Left ventricle myocardium superior (tissue), 1 donor: Measurements from ENCODE around the gene ZSCAN2. TPM values are rescaled to one million over a fixed set of nuclear protein-coding genes. Genes with fewer than 3 reads are reported as not detected.
A peak's percentile ranks its signal among the peaks of the same experiment; 100 is the strongest.
"Not testable (repeated sequence)": the region's sequence is repeated elsewhere in the genome, so short reads cannot be mapped to it uniquely, and the experiment has no call there.

Experiments
- ATAC-seq: fragments of 200-7000 bp; cut with Tn5 transposase; one replicate; pipeline ENCODE4 v1.9.1; 2020; ENCODE audit warnings: mild to moderate bottlenecking, moderate library complexity
- DNase-seq: peaks from one replicate; pipeline ENCODE4 v3.0.0-alpha.2; 2020
- intact Hi-C: fragments of 100-400 bp; cut with micrococcal nuclease; formaldehyde crosslinking; loops from one replicate; pipeline ENCODE4 v1.11.0; 2022
- total RNA-seq: library from RNA; stranded (reverse); fragmentation: NEBNext Ultra II Directional; extraction: Animal tissue kit (Norgen Biotek cat#: 25700); gene quantifications from one replicate; pipeline ENCODE4 v1.2.1, GENCODE V29; 2021
- donor health status: DM: no; HTN: yes; CAD: no; lungs with severe emphysema.

Gene ZSCAN2
- total RNA-seq, 1 donor from 2014 or later, result 6.4 TPM

DNA sequence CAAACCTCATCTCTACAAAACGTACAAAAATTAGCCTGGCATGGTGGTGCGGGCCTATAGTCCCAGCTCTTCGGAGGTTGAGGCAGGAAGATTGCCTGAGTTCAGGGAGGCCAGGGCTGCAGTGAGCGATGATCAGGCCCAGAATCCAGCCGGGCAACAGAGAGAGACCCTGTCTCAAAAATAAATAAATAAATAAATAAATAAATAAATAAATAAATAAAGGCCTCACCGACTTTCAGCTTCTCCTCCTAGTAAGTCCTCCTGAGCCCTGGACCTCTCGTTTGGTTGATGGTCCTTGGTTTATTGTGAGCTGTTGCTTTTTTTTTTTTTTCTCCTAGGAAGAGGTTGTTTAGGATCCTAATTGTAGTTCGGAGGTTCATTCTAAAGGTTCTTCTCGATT lies 28.2 kb downstream of the ZSCAN2 start:
- no peak for DNase-seq
- intact Hi-C loops, result no loop called here
- no peak for ATAC-seq

DNA sequence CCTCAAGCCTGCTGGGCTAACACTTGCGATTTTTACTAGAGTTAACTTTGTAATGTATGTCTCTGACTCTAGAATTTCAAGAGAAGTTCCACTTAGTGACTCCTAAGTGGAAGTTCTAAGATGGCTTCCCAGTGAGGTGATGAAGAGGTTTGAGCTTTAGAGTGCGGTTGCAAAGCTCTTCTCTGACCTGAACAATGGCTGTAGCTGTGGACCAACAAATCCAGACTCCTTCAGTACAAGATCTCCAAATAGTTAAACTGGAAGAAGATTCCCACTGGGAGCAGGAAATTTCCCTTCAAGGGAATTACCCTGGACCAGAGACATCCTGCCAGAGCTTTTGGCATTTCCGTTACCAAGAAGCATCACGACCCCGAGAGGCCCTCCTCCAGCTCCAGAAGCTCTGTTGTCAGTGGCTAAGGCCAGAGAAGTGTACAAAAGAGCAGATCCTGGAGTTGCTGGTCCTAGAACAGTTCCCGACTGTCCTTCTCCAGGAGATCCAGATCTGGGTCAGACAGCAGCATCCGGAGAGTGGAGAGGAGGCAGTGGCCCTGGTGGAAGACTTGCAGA lies 31.0 kb downstream of the ZSCAN2 start:
- ATAC-seq, result no peak
- no peak for DNase-seq
- intact Hi-C loops, result no loop called here

DNA sequence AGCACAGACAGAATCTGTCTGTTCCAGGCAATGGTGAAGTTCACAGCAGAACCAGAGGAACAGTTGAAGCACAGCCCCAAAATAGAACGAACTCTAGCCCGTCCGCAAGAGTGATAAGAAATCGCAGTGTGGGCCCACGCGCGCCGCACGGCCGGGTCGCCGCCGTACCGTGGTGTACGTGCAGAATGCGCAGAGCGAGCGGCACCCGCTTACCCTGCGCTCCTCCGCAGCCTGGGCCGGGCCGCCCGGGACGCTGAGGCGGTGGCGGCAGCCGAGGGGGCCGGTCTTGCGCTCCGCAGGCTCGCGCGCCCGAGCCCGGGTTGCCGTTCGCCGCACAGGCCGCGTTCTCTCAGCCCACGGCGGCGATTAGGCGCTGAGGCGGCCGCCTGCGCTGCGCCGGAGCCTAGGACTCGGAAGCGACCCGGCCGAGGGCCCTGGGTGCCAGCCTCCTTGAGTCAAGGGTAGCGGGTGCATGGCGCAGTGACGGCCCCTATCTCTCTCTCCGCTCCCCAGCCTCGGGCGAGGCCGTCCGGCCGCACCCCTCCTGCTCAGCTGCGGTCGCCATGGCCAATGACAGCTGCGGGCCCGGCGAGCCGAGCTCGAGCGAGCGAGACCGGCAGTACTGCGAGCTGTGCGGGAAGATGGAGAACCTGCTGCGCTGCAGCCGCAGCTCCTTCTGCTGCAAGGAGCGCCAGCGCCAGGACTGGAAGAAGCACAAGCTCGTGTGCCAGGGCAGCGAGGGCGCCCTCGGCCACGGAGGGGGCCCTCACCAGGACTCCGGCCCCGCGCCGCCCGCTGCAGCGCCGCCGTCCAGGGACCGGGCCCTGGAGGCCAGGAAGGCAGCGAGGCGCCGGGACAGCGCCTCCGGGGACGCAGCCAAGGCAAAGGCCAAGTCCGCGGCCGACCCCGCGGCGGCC lies 32.8 kb downstream of the ZSCAN2 start:
- DNase-seq, result peak; percentile 86
- intact Hi-C loops, result no loop called here
- peak; percentile 77 for ATAC-seq

DNA sequence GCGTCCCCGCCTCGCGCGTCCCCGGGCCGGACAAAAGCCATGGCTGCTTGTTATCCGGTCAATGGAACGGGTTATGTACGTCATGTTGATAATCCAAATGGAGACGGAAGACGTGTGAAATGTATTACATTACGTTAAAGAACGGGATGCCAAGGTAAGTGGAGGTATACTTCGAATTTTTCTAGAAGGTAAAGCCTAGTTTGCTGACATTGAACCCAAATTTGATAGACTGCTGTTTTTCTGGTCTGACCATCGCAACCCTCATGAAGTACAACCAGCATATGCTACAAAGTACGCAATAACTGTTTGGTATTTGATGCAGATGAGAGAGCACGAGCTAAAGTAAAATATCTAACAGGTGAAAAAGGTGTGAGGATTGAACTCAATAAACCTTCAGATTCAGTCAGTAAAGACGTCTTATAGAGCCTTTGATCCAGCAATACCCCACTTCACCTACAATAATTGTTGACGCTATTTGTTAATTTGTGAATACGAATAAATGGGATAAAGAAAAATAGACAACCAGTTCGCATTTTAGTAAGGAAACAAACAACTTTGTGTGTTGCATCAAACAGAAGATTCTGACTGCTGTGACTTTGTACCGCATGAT lies 33.5 kb downstream of the ZSCAN2 start:
- ATAC-seq (no peak), DNase-seq (no peak)
- intact Hi-C loops, result no loop called here

DNA sequence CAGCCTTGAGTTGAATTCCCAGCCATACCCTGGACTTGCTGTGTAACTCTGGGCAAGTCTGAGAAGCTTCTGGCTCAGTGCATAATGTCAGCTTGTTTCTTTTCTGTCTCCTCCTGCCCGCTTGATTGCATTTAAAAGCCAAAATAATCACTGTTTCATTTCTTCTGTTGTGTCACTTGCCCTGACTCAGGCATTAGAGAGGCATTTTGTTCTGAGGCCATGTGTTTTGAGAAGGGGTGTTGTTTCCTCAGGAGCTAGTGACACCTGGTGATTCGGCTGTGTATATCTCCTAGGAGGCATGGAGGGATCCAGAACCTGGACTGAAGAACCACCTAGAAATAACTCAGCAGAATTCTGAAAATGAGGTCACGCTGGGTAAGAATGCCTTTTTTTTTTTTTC lies 37.3 kb downstream of the ZSCAN2 start:
- no peak for ATAC-seq

DNA sequence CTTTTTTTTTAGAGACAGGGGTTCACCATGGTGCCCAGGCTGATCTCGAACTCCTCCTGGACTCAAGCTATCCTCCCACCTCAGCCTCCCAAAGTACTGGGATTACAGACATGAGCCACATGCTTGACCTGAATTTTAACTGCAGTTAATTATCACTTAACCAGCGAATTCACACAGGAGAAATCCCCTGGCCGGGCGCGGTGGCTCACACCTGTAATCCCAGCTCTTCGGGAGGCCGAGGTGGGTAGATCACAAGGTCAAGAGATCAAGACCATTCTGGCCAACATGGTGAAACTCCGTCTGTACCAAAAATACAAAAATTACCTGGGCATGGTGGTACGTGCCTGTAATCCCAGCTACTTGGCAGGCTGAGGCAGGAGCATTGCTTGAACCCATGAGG lies 41.1 kb downstream of the ZSCAN2 start:
- DNase-seq, intact Hi-C loops, ATAC-seq: not testable (repeated sequence)

More for the DNA sequence above, 37.3 kb downstream of the ZSCAN2 start:
- intact Hi-C loops, result no loop called here
- DNase-seq, result no peak

DNA sequence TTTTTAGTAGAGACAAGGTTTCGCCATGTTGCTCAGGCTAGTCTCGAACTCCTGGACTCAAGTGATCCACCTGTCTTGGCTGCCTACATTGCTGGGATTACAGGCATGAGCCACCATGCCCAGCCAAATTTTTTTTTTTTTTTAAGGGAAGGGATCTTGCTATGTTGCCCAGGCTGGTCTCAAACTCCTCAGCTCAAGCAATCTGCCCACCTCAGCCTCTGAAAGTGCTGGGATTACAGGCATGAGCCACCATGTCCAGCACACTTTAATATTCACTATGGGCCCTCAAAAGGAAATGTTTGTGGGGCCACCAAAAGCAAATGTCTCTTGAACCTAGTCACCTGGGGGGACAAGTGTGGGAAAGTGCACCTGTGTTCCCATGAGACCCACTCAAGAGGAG lies 41.8 kb downstream of the ZSCAN2 start:
- DNase-seq, intact Hi-C loops, ATAC-seq: not testable (repeated sequence)

DNA sequence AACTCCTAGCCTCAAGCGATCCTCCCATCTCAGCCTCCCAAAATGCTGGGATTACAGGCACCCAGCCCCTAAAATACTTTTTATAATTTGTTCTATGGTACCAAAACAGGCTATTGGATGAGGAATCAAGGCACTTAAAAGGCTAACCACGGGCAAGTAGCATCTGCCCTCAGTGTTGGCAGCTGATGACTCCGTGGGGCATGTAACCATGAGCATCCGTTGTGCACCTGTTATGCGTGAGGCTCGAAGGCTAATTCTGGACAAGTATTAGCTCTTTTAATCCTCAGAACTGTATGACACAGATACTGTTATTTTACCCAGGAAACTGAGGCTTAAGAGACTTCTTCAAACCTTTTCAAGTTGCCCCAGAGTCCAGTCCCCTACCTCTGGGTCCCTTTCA lies 43.0 kb downstream of the ZSCAN2 start:
- no peak for ATAC-seq
- intact Hi-C loops, result no loop called here
- DNase-seq, result no peak

DNA sequence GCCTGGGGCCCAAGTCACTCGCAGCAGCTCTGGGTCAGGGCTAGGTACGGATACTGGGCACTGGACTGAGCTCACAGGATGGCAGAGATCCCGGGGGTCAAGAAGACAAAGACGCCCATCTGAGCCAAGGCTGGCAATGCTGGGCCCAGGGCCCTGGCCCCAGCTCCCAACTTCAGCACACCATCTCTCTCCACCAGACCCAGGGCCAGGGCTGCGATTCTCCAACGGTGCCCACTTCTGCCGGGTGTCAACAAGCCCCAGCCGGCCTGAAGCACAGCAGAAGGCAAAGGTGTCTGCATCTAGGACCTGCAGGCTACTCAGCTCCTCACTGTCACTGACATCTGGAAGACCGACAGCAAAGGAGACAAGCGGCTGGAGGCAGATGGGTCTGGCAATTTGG lies 44.7 kb downstream of the ZSCAN2 start:
- intact Hi-C loops, result no loop called here
- DNase-seq (no peak), ATAC-seq (no peak)

DNA sequence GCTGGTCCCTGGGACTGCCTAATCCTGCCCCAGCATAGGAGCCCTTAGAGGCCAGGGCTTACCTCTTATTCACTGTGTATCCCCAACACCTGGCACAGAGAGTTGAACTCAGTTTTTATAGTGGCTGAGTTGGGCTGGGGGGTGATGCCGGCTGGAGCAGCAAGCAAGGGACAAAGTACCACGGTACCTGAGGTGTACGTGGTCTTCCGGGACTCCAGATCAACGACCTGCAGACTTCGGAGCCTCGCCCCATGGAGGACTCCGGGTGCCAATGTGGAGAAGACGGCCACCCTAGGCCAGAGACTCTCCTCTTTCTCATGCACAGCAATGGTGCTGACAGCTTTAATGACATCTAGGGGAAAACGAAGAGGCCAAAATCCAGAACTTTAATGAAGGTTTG lies 45.2 kb downstream of the ZSCAN2 start:
- intact Hi-C loops, result no loop called here
- no peak for ATAC-seq
- DNase-seq, result no peak

DNA sequence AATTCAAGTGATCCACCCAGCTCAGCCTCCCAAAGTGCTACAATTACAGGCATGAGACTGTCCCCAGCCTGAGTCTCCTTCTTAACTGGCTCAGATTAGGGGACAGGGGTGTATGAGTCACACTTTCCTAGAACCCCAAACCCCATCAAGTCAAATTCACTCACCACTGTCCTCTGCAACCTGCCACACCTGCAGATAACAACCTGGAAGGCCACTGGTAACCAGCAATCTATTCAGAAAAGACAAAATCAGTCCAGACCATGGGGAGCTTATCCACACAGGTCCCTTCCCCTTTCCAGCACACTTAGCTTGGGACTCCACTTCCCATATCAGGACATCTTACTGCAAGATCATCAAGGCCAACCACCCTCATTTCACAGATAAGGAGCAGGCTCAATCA lies 46.9 kb downstream of the ZSCAN2 start:
- ATAC-seq (no peak), DNase-seq (no peak)
- intact Hi-C loops, result no loop called here

DNA sequence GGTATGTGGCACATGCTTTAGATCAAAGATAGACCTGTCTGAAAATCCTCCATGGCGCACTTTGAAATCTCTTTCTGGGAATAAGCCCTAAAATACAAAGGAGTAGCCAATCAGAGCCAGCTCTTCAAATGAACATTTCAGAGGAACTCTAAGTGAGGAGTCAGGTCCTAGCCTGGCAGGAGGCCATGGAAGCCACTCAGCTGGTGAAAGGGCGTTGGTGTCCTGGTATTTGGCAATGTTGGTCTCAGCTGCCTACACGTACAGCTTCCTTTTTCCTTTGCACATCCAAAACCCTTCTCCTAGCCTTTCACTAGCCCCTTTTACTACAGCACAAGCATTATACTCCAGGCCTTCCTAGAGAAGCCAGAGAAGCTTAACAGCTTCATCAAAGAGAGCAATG lies 47.7 kb downstream of the ZSCAN2 start:
- intact Hi-C loops, result no loop called here

DNA sequence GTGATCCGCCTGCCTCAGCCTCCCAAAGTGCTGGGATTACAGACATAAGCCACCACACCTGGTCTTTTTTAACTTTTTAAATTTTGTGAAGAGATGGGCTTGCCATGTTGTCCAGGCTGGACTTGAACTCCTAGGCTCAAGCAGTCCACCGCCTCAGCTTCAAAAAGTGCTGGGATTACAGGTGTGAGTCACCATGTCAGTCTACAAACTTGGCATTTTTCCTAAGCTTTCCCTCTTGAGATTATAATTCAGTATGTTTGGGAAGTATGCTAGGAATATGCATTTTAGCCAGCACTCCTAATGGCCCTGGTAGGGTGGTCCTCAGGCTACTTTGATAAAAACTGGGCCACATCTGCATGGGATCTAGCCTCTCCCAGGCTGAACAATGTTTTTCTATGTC lies 48.9 kb downstream of the ZSCAN2 start:
- DNase-seq (no peak), ATAC-seq (no peak)
- intact Hi-C loops, result no loop called here

More for the DNA sequence above, 47.7 kb downstream of the ZSCAN2 start:
- ATAC-seq (peak; percentile 51), DNase-seq (peak; percentile 81)

DNA sequence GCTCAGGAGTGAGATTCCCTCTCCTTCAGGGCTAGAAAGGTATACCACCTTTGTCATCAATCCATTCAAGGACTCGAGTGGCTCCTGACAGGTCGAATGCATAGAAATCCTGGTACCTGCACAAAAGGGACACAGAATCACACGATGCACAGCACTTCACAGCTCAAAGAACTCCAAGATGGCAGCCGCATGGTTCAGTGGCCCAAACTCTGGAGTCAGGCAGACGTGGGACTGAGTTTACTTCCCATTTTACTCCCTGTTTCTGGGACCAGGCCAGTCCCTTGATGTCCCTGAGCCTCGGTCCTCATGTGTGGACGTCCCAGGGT lies 52.7 kb downstream of the ZSCAN2 start:
- ATAC-seq (no peak), DNase-seq (no peak)
- intact Hi-C loops, result no loop called here

DNA sequence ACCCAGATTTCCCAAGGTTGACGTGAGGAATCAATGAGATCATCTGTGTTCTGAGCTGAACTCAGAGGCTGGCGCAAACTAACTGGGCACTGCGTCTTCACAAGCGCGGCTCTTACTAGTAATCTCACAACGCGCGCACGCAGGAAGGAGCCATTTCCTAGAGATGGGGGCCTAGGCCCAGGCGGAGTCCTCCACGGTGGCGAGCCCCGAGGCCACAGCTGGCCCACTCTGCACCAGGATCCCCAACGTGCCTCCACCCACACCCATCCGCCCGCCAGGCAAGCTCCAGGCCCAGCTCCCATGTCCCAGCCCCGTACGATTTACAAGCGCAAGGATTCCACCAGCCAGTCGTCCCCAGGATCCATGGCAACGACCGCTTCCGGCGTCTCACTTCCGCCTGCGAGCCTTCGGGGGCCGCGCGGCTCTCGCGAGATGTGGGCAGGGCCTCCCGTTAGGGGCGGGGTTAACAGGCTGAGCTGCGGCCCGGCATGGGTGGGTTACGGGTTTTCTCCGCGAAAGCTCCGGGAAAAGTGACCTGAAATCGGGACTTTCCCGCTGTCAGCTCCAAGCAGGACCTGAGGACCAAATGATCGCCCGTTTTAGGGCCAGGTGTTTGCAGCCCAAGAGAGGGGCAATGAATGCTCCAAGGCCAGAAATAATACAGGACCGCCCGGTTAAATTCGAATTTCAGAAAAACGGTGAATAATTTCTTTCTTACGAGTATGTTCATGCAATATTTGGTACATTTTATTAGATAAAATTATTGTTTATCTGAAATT lies 53.3 kb downstream of the ZSCAN2 start, which contains the start of gene WDR73:
Gene WDR73 (minus strand): TSS at position 374 of the 779 bp plus-strand sequence. CDS start 9 bp downstream, at position 365.
- ATAC-seq (peak; percentile 91), DNase-seq (peak; percentile 99)
- intact Hi-C loops, result no loop called here

DNA sequence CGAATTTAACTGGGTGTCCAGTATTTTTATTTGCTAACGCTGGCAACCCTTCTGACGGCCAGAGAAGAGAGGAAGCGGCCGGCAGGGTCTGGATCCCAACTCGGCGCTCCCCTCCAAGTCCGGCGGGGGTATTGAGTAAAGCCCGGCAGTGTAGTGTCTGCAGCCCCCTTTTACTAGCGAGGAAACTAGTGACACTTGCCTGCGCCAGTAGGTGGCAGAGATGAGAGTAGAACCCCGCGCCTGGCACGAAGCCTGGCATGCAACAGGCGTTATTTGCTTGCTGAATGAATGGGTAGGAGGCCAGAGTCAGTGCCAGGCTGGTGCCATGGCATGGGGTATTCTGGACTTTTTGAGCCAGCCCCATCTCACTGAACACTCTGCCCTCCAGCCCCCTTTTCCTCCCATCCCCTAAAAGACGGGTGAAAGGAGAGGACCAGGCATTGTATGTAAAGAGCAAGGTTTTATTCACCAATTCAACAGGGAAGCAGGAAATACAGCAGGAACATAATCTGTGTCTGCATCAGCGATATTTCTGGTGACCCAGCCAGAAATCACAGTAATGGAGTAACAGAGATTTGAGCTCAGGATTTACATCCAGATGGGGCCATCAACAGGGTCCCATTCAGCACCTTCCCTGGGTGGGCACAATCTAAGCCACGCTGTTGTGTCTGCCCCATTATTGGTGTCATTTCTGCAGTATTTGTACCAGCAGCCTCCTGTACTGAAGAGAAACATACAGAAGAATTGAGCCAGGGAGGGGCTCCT lies 54.1 kb downstream of the ZSCAN2 start:
- intact Hi-C loops, result no loop called here
- DNase-seq, result peak; percentile 86
- peak; percentile 53 for ATAC-seq

DNA sequence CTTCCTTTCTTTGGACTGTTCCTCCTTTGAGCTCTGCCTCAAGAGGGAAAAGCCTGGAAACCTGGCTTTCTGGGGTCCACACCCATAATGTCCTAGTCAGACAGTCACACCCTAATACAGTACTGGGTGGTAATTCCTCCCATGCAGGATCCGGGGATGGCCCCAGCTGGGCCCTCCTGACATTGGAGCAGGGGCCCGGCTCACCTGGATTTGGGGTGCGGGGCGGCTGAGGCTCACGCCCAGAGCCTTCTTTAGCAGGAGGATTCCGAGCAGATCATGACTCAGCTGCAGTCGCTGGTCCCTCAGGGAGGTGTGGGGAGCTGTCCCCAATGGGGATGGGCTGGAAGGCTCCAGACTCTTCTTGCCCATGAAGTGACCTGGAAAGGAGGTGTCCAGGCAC lies 56.2 kb downstream of the ZSCAN2 start:
- no peak for DNase-seq

DNA sequence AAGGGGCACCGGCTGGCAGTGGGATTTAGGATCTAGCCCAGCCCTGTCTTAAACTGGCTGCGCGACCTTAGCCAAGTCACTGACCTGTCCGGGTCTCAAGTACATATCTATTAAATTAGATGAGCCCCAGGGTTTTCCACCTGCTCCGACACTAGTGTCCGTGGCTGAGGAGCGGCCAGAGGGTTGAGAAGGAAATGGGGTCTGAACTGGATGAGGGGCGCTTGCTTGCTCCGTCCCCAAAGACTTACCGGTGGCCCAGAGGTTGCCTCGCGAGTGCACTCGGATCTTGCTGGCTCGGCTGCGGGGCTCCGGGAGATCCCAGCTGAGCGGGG lies 56.9 kb downstream of the ZSCAN2 start:
- no peak for DNase-seq
- intact Hi-C loops, result no loop called here
- no peak for ATAC-seq

More for the DNA sequence above, 56.2 kb downstream of the ZSCAN2 start:
- intact Hi-C loops, result no loop called here
- no peak for ATAC-seq
